ENCODE results near the gene SPATA1.

The SPATA1 gene, protein sequence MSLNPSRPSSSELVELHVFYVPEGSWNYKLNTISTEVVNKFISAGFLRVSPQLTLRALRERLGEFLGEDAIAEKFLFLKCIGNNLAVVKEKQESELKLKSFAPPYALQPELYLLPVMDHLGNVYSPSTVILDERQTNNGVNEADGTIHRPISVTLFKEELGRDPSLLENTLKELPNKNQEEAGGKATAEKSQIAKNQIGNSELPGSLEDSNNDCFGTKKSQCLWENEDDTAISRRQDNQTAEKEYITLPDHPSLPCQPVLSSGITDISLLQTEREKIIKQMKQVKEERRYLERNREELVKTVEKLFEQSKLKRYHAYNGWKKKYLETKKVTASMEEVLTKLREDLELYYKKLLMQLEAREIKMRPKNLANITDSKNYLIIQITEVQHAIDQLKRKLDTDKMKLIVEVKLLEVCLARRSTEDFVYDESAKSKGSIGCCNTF

DNA sequence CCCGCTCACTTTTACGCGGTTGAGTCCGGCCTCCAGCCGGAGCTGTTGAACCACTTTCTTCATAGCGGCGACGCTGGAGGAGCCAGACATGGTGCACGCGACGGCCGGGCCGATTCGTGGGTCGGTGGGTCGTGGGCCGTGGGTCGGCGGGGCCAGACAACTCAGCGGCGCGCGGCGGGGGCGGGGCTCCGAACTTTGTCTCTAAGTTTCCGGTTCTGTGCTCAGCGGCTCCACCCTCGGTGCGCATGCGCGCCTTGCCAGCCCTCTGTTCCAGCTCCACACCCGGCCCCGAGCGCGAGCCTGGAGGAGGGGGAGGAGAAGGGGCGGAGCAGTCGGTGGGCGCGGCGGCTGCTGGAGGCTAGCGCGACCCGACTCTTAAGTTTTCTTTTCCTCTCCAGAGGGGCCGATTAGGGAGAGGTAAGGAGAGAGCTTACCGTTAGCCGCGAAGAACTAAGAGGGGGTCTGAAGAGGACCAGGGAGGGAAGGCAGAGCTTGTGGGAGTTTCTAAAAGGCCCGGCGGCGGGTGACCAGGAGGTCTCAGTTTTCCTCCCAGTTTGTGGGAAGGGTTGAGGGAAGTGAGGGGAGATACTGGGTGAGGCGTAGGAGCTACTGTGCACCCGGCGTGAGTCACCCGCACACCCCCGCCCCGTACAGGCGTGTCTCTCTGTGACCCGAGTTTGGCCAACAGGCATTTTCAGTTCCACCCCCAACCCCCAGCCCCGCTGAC, at the start of gene SPATA1, which contains the start of gene GNG5:
Gene SPATA1, plus strand, starts transcription at position 385 of the 727 bp plus-strand sequence. CDS start 9,974 bp downstream, outside the sequence.
Gene GNG5, minus strand, starts transcription at position 580 of the 727 bp plus-strand sequence. Its CDS starts 490 bp downstream, at position 90.
- TF ChIP-seq, protein P1, sequence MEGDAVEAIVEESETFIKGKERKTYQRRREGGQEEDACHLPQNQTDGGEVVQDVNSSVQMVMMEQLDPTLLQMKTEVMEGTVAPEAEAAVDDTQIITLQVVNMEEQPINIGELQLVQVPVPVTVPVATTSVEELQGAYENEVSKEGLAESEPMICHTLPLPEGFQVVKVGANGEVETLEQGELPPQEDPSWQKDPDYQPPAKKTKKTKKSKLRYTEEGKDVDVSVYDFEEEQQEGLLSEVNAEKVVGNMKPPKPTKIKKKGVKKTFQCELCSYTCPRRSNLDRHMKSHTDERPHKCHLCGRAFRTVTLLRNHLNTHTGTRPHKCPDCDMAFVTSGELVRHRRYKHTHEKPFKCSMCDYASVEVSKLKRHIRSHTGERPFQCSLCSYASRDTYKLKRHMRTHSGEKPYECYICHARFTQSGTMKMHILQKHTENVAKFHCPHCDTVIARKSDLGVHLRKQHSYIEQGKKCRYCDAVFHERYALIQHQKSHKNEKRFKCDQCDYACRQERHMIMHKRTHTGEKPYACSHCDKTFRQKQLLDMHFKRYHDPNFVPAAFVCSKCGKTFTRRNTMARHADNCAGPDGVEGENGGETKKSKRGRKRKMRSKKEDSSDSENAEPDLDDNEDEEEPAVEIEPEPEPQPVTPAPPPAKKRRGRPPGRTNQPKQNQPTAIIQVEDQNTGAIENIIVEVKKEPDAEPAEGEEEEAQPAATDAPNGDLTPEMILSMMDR (conservative IDR thresholded peaks at IDR 0.05; ENCODE audit: low read depth) = no peak
- POLR2A ChIA-PET (ENCODE audit: low non-redundant PET) = interaction anchor here (0.6 to 0.9 kb wide), 4 partner anchors 15 to 131 kb away, joined by 3 read pairs; no protein-coding TSS in a partner anchor
- H3K27ac ChIP-seq = peak within 1 kb of the TSS; percentile 96
- CTCF ChIA-PET = interaction anchor here (0.6 kb wide), 3 partner anchors 114 to 392 kb away, joined by 3 to 4 read pairs (median 3); no protein-coding TSS in a partner anchor
- DNase-seq (ENCODE audit: low spot score) = peak; percentile 96

DNA sequence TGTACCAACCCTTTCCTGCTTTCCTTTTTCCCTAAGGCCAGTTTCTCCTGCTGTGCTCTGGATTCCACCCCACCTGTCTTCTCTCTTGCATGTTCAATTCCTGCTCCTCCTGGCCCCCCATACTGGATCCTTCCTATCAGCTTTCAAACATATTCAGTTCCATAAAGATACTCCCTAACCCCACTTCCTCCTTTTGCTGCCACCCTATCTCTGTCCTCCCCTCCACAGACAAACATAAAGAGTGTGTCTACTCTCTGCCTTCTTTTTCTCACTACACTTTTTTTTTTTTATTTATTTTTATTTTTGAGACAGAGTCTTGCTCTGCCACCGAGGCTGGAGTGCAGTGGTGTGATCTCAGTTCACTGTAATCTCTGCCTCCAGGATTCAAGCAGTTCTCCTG, 44.1 kb upstream of the SPATA1 start:
- ChIA-PET POLR2A (ENCODE audit: low non-redundant PET) (interaction anchor here (0.6 kb wide), 1 partner anchor 121 kb away, joined by 4 read pairs; no protein-coding TSS in a partner anchor), CTCF (interaction anchor here (0.7 kb wide), 1 partner anchor 13 kb away, joined by 5 read pairs; no protein-coding TSS in a partner anchor)
- no peak overlapping the region for H3K27ac ChIP-seq
- TF ChIP-seq, protein P1 (conservative IDR thresholded peaks at IDR 0.05; ENCODE audit: low read depth) = no peak
- DNase-seq (ENCODE audit: low spot score) = no peak

DNA sequence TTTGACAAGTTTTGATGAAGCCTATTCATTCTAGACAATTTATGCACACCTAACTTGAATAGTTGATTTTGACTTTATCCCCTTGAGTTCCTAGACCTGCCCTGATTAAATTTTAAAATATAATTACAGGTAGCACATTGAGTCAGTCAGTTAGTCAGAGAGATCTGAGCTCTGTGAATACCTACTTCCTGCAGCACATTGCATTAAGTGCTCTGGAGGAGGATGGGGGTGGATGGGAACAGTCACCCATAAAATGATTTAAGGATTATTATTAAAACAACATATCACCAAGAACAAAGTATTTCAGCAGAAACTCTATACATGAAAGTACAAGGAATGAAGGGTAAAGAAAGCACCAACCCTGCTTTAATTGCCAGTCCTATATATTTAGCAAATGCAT, 38.9 kb upstream of the SPATA1 start:
- ChIA-PET POLR2A (ENCODE audit: low non-redundant PET) (no interaction called here), CTCF (interaction anchor here (0.6 kb wide), 1 partner anchor 469 kb away, joined by 3 read pairs; no protein-coding TSS in a partner anchor)
- no peak for DNase-seq (ENCODE audit: low spot score)
- no peak overlapping the region for H3K27ac ChIP-seq
- TF ChIP-seq, protein P1 (conservative IDR thresholded peaks at IDR 0.05; ENCODE audit: low read depth) = no peak

DNA sequence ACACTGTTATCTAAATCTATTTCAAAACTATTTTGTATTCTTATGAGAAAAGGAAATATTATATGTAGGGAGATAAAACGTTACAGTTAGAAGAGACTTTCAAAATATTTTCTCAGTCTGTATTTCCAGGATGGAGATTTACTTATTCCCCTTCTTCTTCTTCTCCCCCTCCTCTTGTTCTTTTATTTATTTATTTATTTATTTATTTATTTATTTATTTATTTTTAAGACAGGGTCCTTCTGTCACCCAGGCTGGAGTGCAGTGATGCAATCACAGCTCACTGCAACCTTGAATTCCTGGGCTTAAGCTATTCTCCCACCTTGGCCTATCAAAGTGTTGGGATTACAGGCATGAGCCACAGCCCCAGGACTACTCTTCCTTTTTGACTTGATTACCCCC, 30.0 kb upstream of the SPATA1 start:
- CTCF ChIA-PET = no interaction called here
- DNase-seq (ENCODE audit: low spot score) = no peak
- POLR2A ChIA-PET (ENCODE audit: low non-redundant PET) = no interaction called here
- no peak overlapping the region for H3K27ac ChIP-seq
- TF ChIP-seq, protein P1 (conservative IDR thresholded peaks at IDR 0.05; ENCODE audit: low read depth) = no peak

DNA sequence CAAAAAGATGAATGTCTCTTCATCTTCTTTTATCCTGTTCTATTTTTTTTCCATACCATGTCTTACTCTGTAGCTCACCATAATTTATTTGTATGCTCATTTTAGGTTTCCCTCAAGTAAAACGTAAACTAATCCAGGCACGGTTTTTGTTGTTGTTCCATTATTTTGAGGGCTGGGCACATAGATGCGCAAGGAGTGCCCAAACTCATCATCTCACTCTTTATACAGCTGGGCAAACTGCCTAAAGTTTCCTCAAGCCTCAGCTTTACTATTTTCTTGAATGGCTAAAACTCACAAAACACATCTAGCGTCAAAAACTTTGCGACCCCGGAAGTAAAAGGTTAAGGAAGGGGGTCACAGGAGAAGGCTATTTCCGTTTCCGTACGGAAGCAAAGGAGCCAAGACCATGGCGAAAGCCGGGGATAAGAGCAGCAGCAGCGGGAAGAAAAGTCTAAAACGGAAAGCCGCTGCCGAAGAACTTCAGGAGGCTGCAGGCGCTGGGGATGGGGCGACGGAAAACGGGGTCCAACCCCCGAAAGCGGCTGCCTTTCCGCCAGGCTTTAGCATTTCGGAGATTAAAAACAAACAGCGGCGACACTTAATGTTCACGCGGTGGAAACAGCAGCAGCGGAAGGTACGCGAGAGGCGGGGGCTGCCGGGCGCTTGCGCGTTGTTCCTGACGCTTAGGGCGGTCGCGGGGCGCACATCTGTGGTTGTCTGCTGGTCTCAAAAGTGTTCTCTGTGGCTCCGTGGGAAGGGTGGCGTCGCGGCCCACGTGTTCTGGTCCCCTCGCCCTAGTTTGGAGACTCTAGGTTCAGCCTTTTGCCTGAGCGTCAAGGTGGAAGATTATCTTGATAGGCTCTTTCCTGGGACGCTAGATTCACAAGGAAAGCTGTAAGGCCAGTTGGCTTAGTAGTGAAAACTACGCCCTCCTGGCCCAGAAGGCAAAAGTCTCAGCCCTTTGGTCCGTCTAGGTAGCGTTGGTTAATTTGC, 27.0 kb upstream of the SPATA1 start, which contains the start of gene RPF1:
Gene RPF1, plus strand, starts transcription at position 391 of the 993 bp plus-strand sequence. Its CDS starts 16 bp downstream, at position 407.
- CTCF ChIA-PET = interaction anchor here (0.6 kb wide), 2 partner anchors 214 to 375 kb away, joined by 3 read pairs; no protein-coding TSS in a partner anchor
- TF ChIP-seq, protein P1 (conservative IDR thresholded peaks at IDR 0.05; ENCODE audit: low read depth) = no peak
- peak; percentile 71 for DNase-seq (ENCODE audit: low spot score)
- POLR2A ChIA-PET (ENCODE audit: low non-redundant PET) = no interaction called here
- peak within 1 kb of the TSS; percentile 91 for H3K27ac ChIP-seq

All from RWPE1 (cell line).